ENCODE data around the gene METTL25B. TPM values are rescaled to one million over a fixed set of nuclear protein-coding genes. Genes with fewer than 3 reads are reported as not detected.

Gene METTL25B
- total RNA-seq, 1 experiment from 2014 or later = 10.4 TPM

DNA sequence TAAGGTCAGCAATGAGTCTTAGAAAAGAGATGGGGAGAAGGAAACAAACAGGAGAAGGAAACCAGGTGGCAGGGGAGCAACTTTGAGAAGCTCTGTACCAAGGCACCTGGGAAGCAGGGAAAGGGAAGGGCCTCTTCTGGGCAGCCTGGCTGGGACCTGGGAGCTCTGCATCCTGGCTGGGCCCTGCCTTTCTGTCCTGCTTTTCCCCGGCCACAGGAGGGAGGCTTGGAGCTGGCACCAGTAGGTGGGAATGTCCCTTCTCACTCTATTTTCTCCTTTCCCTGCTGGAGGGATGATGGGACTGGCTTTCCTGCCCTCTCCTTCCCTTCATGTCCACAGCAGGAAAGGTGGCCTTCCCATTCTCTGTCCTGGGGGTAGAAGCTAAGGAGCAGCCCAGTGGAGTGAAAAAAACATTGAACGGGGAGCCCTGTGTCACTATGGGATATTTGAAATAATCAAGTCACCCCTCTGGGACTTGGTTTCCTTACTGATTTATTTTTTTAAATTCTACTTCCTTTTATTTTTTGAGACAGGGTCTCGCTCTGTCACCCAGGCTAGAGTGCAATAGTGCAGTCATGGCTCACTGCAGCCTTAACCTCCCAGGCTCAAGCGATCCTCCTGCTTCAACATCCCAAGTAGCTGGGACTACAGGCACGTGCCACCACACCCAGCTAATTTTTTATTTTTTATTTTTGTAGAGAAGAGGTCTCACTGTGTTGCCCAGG, 45.9 kb upstream of the METTL25B start:
- Histone ChIP-seq H4K20me1 (ENCODE audit: low read length) (no peaks in the 10 kb centered on the region), H2AFZ (ENCODE audit: low read length) (no peak overlapping the region), H3K36me3 (ENCODE audit: low read depth, low read length) (no peaks in the 10 kb centered on the region), H3K27ac (ENCODE audit: low read length) (no peak overlapping the region), H3K4me2 (ENCODE audit: low read length) (no peak overlapping the region), H3K9me3 (ENCODE audit: low read length) (no peaks in the 10 kb centered on the region), H3K4me1 (ENCODE audit: insufficient read depth, low read length) (peaks cover 20% of the 10 kb centered on the region), H3K4me3 (ENCODE audit: low read length) (no peak overlapping the region), H3K9me2 (replicated peaks; ENCODE audit: low read length) (no peaks in the 10 kb centered on the region), H3F3A (ENCODE audit: low read length, unreplicated experiment) (no peaks in the 10 kb centered on the region), H3K79me2 (ENCODE audit: low read length) (no peaks in the 10 kb centered on the region), H3K9ac (ENCODE audit: low read length) (no peak overlapping the region), H3K27me3 (ENCODE audit: low read length) (no peaks in the 10 kb centered on the region)
- ChIA-PET CTCF (interaction anchor here (0.6 to 1.2 kb wide), 5 partner anchors 21 to 162 kb away, joined by 3 to 8 read pairs (median 3); no protein-coding TSS in a partner anchor), POLR2A (ENCODE audit: unreplicated experiment) (interaction anchor here (0.6 kb wide), 1 partner anchor 69 kb away, joined by 4 read pairs; the partner anchor contains the start of gene HDGF)
- BruUV-seq (replicated peaks) = no TSS peak
- DNase-seq (no peak), ATAC-seq (peak; percentile 32)
- TF ChIP-seq, protein P1, sequence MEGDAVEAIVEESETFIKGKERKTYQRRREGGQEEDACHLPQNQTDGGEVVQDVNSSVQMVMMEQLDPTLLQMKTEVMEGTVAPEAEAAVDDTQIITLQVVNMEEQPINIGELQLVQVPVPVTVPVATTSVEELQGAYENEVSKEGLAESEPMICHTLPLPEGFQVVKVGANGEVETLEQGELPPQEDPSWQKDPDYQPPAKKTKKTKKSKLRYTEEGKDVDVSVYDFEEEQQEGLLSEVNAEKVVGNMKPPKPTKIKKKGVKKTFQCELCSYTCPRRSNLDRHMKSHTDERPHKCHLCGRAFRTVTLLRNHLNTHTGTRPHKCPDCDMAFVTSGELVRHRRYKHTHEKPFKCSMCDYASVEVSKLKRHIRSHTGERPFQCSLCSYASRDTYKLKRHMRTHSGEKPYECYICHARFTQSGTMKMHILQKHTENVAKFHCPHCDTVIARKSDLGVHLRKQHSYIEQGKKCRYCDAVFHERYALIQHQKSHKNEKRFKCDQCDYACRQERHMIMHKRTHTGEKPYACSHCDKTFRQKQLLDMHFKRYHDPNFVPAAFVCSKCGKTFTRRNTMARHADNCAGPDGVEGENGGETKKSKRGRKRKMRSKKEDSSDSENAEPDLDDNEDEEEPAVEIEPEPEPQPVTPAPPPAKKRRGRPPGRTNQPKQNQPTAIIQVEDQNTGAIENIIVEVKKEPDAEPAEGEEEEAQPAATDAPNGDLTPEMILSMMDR (conservative IDR thresholded peaks at IDR 0.05; ENCODE audit: low read depth, low read length) = peak; percentile 24; the same call in 1 of the 2 replicates
- no peak for TF ChIP-seq EZH2phosphoT487 (IDR thresholded peaks at IDR 0.05; ENCODE audit: borderline replicate concordance, low read length)
- intact Hi-C loops (cut with micrococcal nuclease) = no loop called here

- 0 out of 2 replicates have a peak overlapping the region, but pooled peaks have one; percentile 6 for H2AFZ ChIP-seq (ENCODE audit: low read length)
- no peaks in the 10 kb centered on the region for H3K36me3 ChIP-seq (ENCODE audit: low read depth, low read length)
- H4K20me1 ChIP-seq (ENCODE audit: low read length) = no peaks in the 10 kb centered on the region
- BruUV-seq (replicated peaks) = no TSS peak
- peaks cover 21% of the 10 kb centered on the region for H3K4me1 ChIP-seq (ENCODE audit: insufficient read depth, low read length)
- CTCF ChIA-PET = interaction anchor here (0.6 to 0.8 kb wide), 2 partner anchors 11 to 41 kb away, joined by 4 read pairs; no protein-coding TSS in a partner anchor
- H3K4me2 ChIP-seq (ENCODE audit: low read length) = no peak overlapping the region
- intact Hi-C loops (cut with micrococcal nuclease) = no loop called here
- TF ChIP-seq EZH2phosphoT487 (IDR thresholded peaks at IDR 0.05; ENCODE audit: borderline replicate concordance, low read length) (no peak), EZH2 (IDR thresholded peaks at IDR 0.05; ENCODE audit: low read length, unreplicated experiment) (no peak)
- TF ChIP-seq, protein P1 (conservative IDR thresholded peaks at IDR 0.05; ENCODE audit: low read depth, low read length) = peak; percentile 56
- no peak overlapping the region for H3K4me3 ChIP-seq (ENCODE audit: low read length)
- no peaks in the 10 kb centered on the region for H3K27me3 ChIP-seq (ENCODE audit: low read length)
- DNase-seq = peak; percentile 54
- H3K9ac ChIP-seq (ENCODE audit: low read length) = no peak overlapping the region
- no peaks in the 10 kb centered on the region for H3K79me2 ChIP-seq (ENCODE audit: low read length)
- H3K27ac ChIP-seq (ENCODE audit: low read length) = no peak overlapping the region
- POLR2A ChIA-PET (ENCODE audit: unreplicated experiment) = interaction anchor here (0.6 kb wide), 1 partner anchor 58 kb away, joined by 3 read pairs; no protein-coding TSS in a partner anchor
- H3K9me2 ChIP-seq (replicated peaks; ENCODE audit: low read length) = no peaks in the 10 kb centered on the region
- no peaks in the 10 kb centered on the region for H3F3A ChIP-seq (ENCODE audit: low read length, unreplicated experiment)
- 0 out of 2 replicates have a peak, but pooled peaks have one; percentile 11 for ATAC-seq
- H3K9me3 ChIP-seq (ENCODE audit: low read length) = no peaks in the 10 kb centered on the region
Observed at GRCh38 chr1:156684227-156684782, 44.0 kb upstream of the METTL25B start.
